Kidney epithelial cell (primary cell): ENCODE data around the gene NID2. TPM values are rescaled to one million over a fixed set of nuclear protein-coding genes. Genes with fewer than 3 reads are reported as not detected.

Experiments
- DNase-seq: peaks from one replicate; pipeline ENCODE4 v3.0.0-alpha.2; 2010; ENCODE audit warnings: low read depth
- H3K27me3 ChIP-seq: 2 replicates; pipeline ENCODE4 v1.6.0; 2011; ENCODE audit warnings: low read length; ENCODE audit not compliant: control insufficient read depth, insufficient read depth
- H3K36me3 ChIP-seq: 2 replicates; pipeline ENCODE4 v1.5.1; 2011; ENCODE audit warnings: low read length; ENCODE audit not compliant: control insufficient read depth, insufficient read depth
- H3K4me3 ChIP-seq: 2 replicates; pipeline ENCODE4 v1.5.1; 2011; ENCODE audit warnings: low read depth, mild to moderate bottlenecking, control low read depth, low read length
- total RNA-seq: library from RNA; depleted of rRNA; stranded (reverse); fragments of >200 nt; gene quantifications from 2 replicates; pipeline ENCODE4 v1.2.3, GENCODE V29; 2015
- TF ChIP-seq, protein P1 (sequence below): IDR thresholded peaks from 2 replicates; pipeline ENCODE4 v1.5.1; 2011; ENCODE audit warnings: mild to moderate bottlenecking, moderate library complexity, low read length, control low read depth, inconsistent platforms; ENCODE audit not compliant: insufficient read depth, poor library complexity, severe bottlenecking

Gene NID2
- total RNA-seq, 1 donor from 2014 or later = 5.4 TPM

DNA sequence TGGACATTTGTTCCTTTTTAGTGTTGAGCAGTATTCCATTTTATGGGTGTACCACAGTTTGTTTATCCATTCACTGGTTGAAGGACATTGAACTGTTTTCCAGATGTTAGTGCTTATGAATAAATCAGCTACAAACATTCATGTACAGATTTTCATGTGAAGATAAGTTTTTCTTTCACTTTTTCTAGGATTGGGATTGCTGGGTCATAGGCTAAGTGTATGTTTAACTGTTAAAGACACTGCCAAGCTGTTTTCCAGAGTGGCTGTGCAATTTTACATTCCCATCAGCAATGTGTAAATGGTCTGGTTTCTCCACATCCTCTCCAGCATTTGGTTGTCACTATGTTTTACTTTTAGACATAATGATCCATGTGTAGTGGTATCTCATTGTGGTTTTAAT lies 14.0 kb upstream of the NID2 start:
- TF ChIP-seq, protein P1, sequence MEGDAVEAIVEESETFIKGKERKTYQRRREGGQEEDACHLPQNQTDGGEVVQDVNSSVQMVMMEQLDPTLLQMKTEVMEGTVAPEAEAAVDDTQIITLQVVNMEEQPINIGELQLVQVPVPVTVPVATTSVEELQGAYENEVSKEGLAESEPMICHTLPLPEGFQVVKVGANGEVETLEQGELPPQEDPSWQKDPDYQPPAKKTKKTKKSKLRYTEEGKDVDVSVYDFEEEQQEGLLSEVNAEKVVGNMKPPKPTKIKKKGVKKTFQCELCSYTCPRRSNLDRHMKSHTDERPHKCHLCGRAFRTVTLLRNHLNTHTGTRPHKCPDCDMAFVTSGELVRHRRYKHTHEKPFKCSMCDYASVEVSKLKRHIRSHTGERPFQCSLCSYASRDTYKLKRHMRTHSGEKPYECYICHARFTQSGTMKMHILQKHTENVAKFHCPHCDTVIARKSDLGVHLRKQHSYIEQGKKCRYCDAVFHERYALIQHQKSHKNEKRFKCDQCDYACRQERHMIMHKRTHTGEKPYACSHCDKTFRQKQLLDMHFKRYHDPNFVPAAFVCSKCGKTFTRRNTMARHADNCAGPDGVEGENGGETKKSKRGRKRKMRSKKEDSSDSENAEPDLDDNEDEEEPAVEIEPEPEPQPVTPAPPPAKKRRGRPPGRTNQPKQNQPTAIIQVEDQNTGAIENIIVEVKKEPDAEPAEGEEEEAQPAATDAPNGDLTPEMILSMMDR = no peak
- H3K36me3 ChIP-seq = no peaks in the 10 kb centered on the region

DNA sequence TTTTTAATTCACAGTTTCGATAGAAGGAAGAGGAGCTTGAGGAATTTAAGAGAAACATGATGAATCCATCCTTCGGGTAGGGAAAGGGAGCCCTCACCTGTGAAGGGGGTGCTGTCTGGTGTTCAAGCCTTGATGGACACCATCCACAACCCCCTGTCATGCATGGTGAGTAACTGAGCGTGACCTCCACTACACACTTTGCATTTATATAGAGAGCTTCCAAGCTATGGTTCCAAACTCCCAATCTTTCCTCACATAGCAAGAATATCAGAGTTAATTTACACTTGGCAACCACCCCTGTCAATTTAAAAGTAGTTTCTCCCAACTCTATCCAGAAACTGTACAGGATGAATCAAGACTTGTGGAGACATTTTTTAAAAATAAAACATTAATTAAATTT lies 13.1 kb upstream of the NID2 start:
- Histone ChIP-seq H3K4me3 (no peak overlapping the region), H3K36me3 (no peaks in the 10 kb centered on the region), H3K27me3 (no peaks in the 10 kb centered on the region)
- TF ChIP-seq, protein P1 = no peak
- no peak for DNase-seq

More for the DNA sequence above, 14.0 kb upstream of the NID2 start:
- H3K27me3 ChIP-seq = no peaks in the 10 kb centered on the region
- no peak overlapping the region for H3K4me3 ChIP-seq
- DNase-seq = no peak

DNA sequence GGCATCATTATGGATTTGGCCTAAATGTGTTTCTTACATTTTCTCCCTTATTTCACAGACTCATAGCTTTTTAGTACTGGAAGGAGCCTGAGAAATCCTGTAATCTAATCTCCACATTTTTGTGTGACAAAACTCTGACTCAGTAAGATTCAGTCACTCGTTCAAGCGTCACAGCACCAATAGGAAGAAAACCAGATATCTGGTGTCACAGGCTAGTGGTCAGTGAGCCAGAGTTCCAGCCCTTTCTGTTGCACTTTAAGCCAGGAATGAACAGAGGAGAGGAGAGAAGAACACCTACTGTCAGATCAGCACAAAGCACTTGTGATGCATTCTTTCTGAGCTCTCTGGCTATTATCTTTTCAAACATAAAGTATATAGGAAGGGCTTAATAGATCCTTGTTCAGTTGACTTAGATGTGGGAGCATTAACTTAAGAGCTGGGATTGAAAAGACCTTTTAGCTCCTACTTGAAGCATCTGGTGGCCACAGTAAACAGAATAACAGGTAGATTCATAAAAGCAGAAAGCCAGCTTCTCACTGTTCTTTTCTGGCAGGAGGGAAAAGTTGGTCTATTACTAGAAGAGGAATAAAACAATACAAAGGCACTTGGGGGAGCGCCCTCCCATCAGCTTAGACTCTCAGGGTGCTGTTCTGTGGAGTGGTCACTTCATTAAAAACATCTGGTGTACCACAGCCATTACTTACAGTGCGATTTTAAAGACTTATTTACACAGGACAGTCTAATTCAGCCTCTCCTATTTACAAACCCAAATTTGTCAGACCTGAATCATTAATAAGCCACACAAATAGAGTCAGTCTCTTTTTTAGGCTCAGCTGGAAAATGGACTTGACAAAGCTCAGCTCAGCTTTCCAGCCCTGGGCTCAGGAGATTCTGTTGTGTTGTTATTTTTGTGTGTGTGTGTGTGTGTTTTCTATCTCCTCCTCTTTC lies 12.2 kb upstream of the NID2 start:
- H3K4me3 ChIP-seq = no peak overlapping the region
- H3K27me3 ChIP-seq = no peaks in the 10 kb centered on the region
- DNase-seq = peak; percentile 84
- H3K36me3 ChIP-seq = no peaks in the 10 kb centered on the region
- TF ChIP-seq, protein P1 = no peak

DNA sequence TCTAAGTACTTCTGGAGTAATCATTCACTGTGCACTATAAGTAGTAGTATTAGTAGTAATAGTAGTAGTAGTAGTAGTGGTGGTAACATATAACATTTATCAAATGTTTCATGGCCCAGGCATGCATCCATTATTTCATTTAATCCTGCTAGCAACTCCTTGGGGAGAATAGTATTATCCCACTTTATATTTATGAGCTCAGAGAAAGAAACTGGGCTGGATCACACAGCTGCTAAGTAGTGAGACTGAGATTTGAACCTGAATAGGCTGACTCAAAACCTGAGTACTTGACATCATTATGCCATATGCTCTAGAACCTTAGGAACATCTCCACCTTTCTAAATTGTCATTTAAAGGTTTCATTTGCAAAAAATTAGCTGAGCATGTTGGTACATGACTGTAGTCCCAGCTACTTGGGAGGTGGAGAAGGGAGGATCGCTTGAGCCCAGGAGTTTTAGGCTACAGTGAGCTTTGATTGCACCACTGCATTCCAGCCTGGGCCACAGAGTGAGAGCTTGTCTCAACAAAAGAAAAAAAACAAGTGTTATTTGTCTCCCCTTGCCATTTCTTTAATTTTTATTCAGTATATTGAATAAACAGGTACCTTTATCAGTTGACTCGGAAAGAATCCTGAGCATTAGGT lies 11.4 kb upstream of the NID2 start:
- TF ChIP-seq, protein P1 = no peak
- DNase-seq = peak; percentile 59
- no peaks in the 10 kb centered on the region for H3K27me3 ChIP-seq
- H3K36me3 ChIP-seq = no peaks in the 10 kb centered on the region
- no peak overlapping the region for H3K4me3 ChIP-seq

DNA sequence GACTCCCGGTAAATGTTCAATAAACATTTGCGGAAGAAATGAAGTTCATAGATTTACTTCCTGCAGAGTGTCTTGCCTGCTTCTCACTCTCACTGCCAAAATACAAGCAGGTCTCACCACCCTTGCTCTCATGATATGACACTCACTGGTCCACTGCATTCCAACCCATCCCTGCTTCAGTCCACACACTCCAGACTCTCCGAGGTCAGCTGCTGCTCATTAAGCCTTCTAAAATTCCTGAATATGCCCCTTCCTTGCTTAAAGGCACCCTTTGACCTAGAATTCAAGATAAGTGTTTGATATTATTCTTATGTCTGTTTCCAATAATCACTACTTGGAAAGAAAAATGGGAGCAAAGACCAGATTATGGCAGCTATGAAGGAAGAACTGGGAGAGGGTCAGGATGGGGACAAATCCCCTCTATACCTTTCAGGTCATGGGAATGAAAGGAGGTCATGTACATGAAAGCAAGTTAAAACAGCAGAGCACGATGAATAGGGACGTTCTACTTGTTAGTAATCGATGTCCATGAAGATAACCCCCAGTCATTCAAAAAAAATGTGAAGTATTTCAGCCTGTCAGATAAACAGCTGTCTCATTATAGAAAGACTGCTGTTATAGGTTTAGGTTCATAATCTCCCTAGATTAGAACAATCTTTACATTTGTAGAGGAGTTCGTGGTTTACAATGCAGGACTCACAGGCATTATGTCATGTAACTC lies 10.5 kb upstream of the NID2 start:
- Histone ChIP-seq H3K27me3 (no peaks in the 10 kb centered on the region), H3K36me3 (no peaks in the 10 kb centered on the region), H3K4me3 (no peak overlapping the region)
- DNase-seq = no peak
- TF ChIP-seq, protein P1 = no peak
